Body of pancreas (tissue), 4 donors: ENCODE measurements around the gene TCF3. TPM values are rescaled to one million over a fixed set of nuclear protein-coding genes. Genes with fewer than 3 reads are reported as not detected.

ENCODE experiments used
- ATAC-seq: fragments of 150-250 bp; one replicate; pipeline ENCODE4 v1.9.1; 2016
- DNase-seq, 4 donors: peaks; one replicate each; pipeline ENCODE4 v3.0.0-alpha.2; 2019
- H3K27ac ChIP-seq, 4 donors: fragments of 200-600 bp; sonication (generic); 1 replicate in 3 of 4; 2 replicates in 1 of 4; pipeline versions ENCODE4 v1.5.1 to v1.6.1; 2016 to 2019; ENCODE audit warnings: mild to moderate bottlenecking in 1 of 4, mixed read lengths in 1 of 4, moderate library complexity in 1 of 4
- H3K27me3 ChIP-seq, 2 donors: fragments of 200-600 bp; sonication (generic); one replicate each; pipeline ENCODE4 v1.6.0; 2016; ENCODE audit warnings: mild to moderate bottlenecking in 1 of 2
- H3K36me3 ChIP-seq, 2 donors: fragments of 200-600 bp; sonication (generic); replicated peaks in 1 of 2; 2 replicates each; pipeline ENCODE4 v1.5.1; 2016; ENCODE audit warnings: low read depth in 2 of 2; ENCODE audit not compliant: insufficient read depth in 1 of 2
- H3K4me1 ChIP-seq: fragments of 200-600 bp; sonication (generic); one replicate; pipeline ENCODE4 v1.6.0; 2016
- H3K4me3 ChIP-seq, 2 donors: fragments of 200-600 bp; sonication (generic); 1 replicate in 1 of 2; 2 replicates in 1 of 2; pipeline ENCODE4 v1.5.1; 2016 to 2019
- H3K9me3 ChIP-seq, 3 donors: fragments of 200-600 bp; sonication (generic); 1 replicate in 2 of 3; 2 replicates in 1 of 3; pipeline ENCODE4 v1.5.1; 2016
- CTCF ChIP-seq, 7 experiments: fragments of 450-650 bp in 4 of 7; fragments of 200-600 bp in 3 of 7; sonication (generic) in 3 of 7; IDR thresholded peaks; one replicate each; pipeline ENCODE4 v1.5.1; 2016 to 2019; ENCODE audit warnings: antibody characterized with exemption in 7 of 7
- POLR2A ChIP-seq, 3 donors: fragments of 450-650 bp; IDR thresholded peaks; one replicate each; pipeline ENCODE4 v1.6.1; 2016; ENCODE audit warnings: antibody characterized with exemption in 3 of 3, mild to moderate bottlenecking in 2 of 3
- WGBS, 2 donors: methylation state at CpG; one replicate each; pipeline ENCODE4 v1.1.5; 2017; 5-methylcytosine and 5-hydroxymethylcytosine counted together
- intact Hi-C: fragments of 100-400 bp; cut with DNase I; formaldehyde crosslinking; loops from one replicate; pipeline ENCODE4 v1.15.1; 2023
- total RNA-seq, 2 donors: library from RNA; depleted of rRNA; stranded (reverse); fragments of >200 nt; gene quantifications; one replicate each; pipeline ENCODE4 v1.1.0, GENCODE V29; 2016

The TCF3 gene
- total RNA-seq, 2 donors from 2014 or later, result 23.7 to 25.4 TPM

GRCh38 chr19:1653300-1653628 lies 849 bp upstream of the TCF3 start:
- DNase-seq, result no peak
- H3K36me3 ChIP-seq, result no peaks in the 10 kb centered on the region
- no peaks in the 10 kb centered on the region for H3K27me3 ChIP-seq
- ATAC-seq, result no peak
- 24 to 27% methylated on average over 14 to 18 of the region's 18 CpGs for WGBS, 2 donors
- no peak overlapping the region for H3K4me3 ChIP-seq
- no peak for TF ChIP-seq CTCF (IDR thresholded peaks at IDR 0.05)
- no peak for TF ChIP-seq POLR2A (IDR thresholded peaks at IDR 0.05)
- intact Hi-C loops, result no loop called here
- H3K4me1 ChIP-seq, result peaks cover 21% of the 10 kb centered on the region
- peak overlapping the region; percentile 53 to 100 (median 79) for H3K27ac ChIP-seq
- H3K9me3 ChIP-seq, result no peaks in the 10 kb centered on the region

GRCh38 chr19:1651568-1652291 lies 685 bp downstream of the TCF3 start:
- Histone ChIP-seq H3K4me1 (peaks cover 11% of the 10 kb centered on the region), H3K36me3 (no peaks in the 10 kb centered on the region), H3K27ac (peak overlapping the region in 3 of 4 donors; percentile 17 to 57 (median 18)), H3K27me3 (no peaks in the 10 kb centered on the region), H3K4me3 (peak overlapping the region; percentile 63 to 65), H3K9me3 (no peaks in the 10 kb centered on the region)
- peak; percentile 51 to 59 (median 55) for DNase-seq
- intact Hi-C loops, result no loop called here
- TF ChIP-seq POLR2A (IDR thresholded peaks at IDR 0.05) (no peak), CTCF (IDR thresholded peaks at IDR 0.05) (no peak)
- ATAC-seq, result peak; percentile 7
- 1% methylated on average over 36 of the region's 101 CpGs; no CpG with 5 or more reads in 1 of the 2 donors for WGBS, 2 donors

GRCh38 chr19:1650650-1651567 lies 1.5 kb downstream of the TCF3 start:
- Histone ChIP-seq H3K27ac (peak overlapping the region in 3 of 4 donors; percentile 17 to 57 (median 18)), H3K27me3 (no peaks in the 10 kb centered on the region), H3K4me1 (peaks cover 11% of the 10 kb centered on the region), H3K4me3 (peak overlapping the region; percentile 63 to 65), H3K36me3 (no peaks in the 10 kb centered on the region), H3K9me3 (no peaks in the 10 kb centered on the region)
- ATAC-seq (no peak), DNase-seq (no peak)
- intact Hi-C loops, result no loop called here
- 18 to 29% methylated on average over 33 to 36 of the region's 36 CpGs for WGBS, 2 donors
- no peak for TF ChIP-seq POLR2A (IDR thresholded peaks at IDR 0.05)
- TF ChIP-seq CTCF (IDR thresholded peaks at IDR 0.05), result no peak

GRCh38 chr19:1649706-1650649 lies 2.4 kb downstream of the TCF3 start:
- intact Hi-C loops, result no loop called here
- Histone ChIP-seq H3K4me3 (no peak overlapping the region), H3K9me3 (no peaks in the 10 kb centered on the region), H3K4me1 (peaks cover 11% of the 10 kb centered on the region), H3K27ac (no peak overlapping the region), H3K27me3 (no peaks in the 10 kb centered on the region), H3K36me3 (no peaks in the 10 kb centered on the region)
- DNase-seq (no peak), ATAC-seq (no peak)
- 88 to 90% methylated on average over 10 to 20 of the region's 20 CpGs for WGBS, 2 donors
- TF ChIP-seq CTCF (IDR thresholded peaks at IDR 0.05) (no peak), POLR2A (IDR thresholded peaks at IDR 0.05) (no peak)
